Measurements from ENCODE around the gene DIRAS3. TPM values are rescaled to one million over a fixed set of nuclear protein-coding genes. Genes with fewer than 3 reads are reported as not detected.
"Not testable (repeated sequence)": the region's sequence is repeated elsewhere in the genome, so short reads cannot be mapped to it uniquely, and the experiment has no call there.

The DIRAS3 gene, protein sequence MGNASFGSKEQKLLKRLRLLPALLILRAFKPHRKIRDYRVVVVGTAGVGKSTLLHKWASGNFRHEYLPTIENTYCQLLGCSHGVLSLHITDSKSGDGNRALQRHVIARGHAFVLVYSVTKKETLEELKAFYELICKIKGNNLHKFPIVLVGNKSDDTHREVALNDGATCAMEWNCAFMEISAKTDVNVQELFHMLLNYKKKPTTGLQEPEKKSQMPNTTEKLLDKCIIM
- 1 to 10 TPM; 1.6 to 4.1 TPM for total RNA-seq
- long read RNA-seq, donor 1, transcript DIRAS3-202 (2 exons, 1,481 nt) = major isoform, 5 of 5 reads
- long read RNA-seq, donor 1, partial matches to known transcripts = 0 of 5 reads
- long read RNA-seq, donor 1, other reads (novel, unspliced or antisense) = 0 of 5 reads
- long read RNA-seq, donor 2, transcript DIRAS3-202 (2 exons, 1,481 nt) = major isoform, 7 of 8 reads
- long read RNA-seq, donor 2, partial matches to known transcripts = 1 of 8 reads
- long read RNA-seq, donor 2, other reads (novel, unspliced or antisense) = 0 of 8 reads

DNA sequence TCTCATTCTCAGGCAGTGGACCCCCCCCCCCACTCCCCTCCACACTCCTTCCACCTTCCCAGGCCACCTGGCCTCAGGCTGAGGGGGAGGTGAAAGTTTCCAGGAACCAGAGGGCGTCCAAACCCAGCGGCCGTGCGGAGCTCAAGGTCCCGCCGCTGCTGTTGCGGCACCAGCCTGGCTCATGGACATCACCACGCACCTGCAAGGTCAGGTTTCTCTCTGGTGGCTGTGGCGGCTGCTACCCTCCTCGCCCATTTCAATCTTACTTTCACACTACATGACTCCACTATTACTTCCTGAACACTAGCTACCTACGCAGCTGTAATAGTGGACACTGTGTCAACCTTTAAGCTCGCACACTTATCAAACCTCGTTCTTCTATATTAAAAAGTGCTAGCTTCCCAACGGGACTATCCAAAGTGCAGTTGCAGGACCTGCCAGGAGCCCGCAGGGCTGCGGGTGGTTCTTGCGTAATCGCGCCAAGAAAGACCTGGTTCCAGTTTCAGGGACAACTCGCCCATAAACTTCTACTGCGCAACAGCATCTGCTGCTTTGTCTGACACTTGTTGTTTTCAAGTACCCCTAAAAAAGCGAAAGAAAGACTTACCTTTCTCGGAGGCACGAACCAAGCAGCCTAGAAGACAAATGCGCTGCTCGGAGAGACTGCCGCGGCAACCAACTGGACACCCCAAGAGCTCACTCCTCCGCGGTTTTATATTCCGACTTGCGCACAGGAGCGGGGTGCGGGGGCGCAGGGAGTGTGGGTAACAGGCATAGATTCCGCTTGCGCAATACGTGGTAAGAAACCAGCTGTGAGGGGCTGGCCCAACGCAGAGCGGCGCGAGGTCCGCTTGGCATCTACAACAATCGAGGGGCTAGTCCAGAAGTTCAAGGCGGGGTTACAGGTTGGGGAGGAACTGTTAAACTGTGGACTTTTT lies at the start of gene DIRAS3:
DIRAS3 (minus strand) TSS at position 687 of the 938 bp plus-strand sequence. CDS start 3,330 bp downstream, outside the sequence.
- intact Hi-C loops (cut with DNase I) = no loop called here

DNA sequence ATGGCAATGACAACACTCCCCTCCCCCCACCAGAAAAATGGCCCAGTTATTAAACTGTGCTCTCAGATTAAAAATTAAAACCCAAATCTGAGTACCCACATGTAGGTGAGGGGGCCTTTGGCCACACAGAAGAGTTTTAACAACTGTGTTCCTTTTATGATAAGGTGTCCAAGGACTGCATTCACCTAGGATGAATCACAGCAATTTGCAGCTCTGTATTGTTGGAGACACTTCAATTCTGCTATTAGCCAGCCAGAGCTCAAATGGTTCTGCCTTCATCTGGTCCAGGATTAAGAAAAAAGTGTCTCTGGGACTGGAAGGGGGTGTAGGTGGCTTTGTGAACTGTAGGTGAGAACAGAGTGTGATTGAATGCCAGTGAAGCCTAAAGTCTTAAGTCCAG lies 43.3 kb upstream of the DIRAS3 start:
- DNase-seq (ENCODE audit: low spot score) = no peak
- intact Hi-C loops (cut with DNase I) = no loop called here

More for the DNA sequence above, at the start of gene DIRAS3:
- DNase-seq (ENCODE audit: low spot score) = no peak

DNA sequence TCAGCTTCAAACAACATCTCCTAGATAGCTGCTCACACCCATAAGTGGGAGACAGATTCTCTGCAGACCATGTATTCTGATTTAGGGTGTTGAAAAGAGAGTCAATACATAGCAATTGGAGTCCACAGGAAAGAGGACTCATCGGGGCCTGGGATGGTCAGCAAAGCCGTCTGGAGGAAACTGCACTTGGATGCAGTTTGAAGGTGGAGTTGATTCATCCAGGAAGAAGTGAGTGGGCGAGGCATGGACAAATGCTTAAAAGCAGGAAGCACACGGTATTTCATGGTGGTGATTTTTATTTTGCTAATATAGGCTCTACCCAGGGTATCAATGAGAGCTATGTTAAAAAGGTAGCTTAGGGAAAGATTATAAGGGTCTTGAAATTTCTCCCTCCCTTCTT lies 36.8 kb upstream of the DIRAS3 start:
- DNase-seq (ENCODE audit: low spot score) = no peak
- intact Hi-C loops (cut with DNase I) = loop anchor here in 1 of 2 donors (5.0 kb wide), 1 partner anchor 580 kb away; no protein-coding TSS in a partner anchor

DNA sequence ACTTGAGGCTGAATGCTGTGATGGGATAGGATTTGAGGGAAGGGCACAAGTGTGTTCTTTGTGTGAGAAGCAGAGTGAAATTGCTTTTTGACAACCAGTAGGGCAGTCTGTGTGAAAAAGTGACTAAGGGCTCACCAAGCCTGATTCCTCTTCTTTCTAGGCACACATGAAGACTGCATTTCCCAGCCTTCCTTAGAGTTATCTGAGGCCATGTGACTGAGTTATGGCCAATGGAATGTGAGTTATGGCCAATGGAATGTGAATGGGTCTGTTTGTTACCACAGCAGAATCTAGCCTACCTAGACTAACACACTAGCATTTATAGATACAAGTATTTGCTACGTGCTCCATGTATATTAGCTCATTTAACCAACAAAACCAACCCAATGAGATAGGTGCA lies 35.3 kb upstream of the DIRAS3 start:
- no peak for DNase-seq (ENCODE audit: low spot score)
- intact Hi-C loops (cut with DNase I) = loop anchor here in 1 of 2 donors (5.0 kb wide), 1 partner anchor 582 kb away; no protein-coding TSS in a partner anchor

DNA sequence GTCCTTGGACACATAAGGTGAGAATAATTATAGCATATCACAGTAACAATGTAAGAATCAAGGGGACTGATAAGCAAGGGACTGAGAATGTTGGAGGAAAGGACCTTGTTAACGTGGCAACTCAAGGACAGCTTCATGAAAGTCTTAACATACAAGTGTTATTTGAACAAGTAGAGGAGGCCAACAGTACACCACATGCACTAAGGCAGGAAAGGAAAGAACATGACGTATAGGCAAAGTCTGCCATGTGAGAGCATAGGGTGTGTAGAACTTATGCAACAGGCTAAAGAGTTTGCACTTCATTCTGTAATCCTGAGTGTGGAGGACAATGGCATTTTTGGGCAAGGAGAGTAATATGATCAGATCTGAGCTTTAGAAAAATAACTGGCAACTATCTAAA lies 33.3 kb upstream of the DIRAS3 start:
- intact Hi-C loops (cut with DNase I) = no loop called here
- no peak for DNase-seq (ENCODE audit: low spot score)

DNA sequence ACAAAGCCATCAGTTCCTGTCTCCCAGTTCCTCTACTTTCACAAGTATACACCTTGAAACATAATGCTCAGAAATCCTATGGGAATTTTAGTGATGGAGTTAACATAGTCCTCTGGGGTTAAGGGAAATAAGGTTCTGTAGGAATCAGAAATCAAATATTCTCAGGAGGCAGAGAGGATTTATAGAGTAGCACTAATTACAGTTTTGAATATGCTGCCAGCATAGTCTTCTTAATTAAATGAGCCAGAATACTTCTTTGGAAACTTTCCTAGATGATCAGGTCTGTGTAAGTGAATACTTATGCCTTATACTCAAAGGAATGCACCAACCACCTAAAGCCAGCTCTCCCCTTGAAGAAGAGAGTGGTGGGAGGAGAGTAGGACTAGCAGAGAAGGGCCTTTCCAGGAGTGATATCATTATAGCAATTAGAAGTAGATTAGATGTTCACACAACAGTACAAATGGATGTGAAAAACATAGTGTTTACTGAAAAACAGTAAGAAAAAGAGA lies 31.4 kb upstream of the DIRAS3 start:
- no peak for DNase-seq (ENCODE audit: low spot score)
- intact Hi-C loops (cut with DNase I) = no loop called here

DNA sequence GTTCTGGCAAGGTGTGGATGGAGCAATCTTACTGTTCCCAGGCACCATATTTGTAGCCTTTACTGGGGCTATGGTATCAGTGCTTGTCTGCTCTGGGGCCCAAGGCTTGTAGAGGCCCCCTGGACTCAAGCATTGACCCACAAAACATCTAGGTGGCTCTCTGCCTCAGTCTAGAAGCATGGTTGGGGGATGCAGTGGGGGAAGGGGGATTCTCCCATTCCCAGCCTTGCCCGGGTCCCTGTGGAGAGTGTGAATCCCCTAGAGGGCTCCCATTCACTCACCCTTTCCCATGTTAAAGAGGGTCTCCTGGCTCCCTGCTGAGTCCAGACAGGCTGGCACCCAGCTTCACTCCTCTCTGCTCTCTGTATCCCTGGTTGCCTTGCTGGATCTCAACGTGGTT lies 28.2 kb upstream of the DIRAS3 start:
- intact Hi-C loops (cut with DNase I) = no loop called here
- DNase-seq (ENCODE audit: low spot score) = no peak

DNA sequence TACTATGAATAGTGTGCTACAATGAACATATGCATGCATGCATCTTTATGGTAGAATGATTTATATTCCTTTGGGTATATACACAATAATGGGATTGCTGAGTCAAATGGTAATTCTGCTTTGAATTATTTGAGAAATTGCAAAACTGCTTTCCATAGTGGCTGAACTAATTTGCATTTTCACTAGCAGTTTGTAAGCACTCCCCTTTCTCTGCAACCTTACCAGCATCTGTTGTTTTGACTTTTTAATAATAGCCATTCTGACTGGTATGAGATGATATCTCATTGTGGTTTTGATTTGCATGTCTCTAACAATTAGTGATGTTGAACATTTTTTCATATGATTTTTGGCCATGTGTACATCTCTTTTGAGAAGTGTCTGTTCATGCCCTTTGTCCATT lies 24.0 kb upstream of the DIRAS3 start:
- DNase-seq (ENCODE audit: low spot score) = no peak
- intact Hi-C loops (cut with DNase I) = no loop called here

DNA sequence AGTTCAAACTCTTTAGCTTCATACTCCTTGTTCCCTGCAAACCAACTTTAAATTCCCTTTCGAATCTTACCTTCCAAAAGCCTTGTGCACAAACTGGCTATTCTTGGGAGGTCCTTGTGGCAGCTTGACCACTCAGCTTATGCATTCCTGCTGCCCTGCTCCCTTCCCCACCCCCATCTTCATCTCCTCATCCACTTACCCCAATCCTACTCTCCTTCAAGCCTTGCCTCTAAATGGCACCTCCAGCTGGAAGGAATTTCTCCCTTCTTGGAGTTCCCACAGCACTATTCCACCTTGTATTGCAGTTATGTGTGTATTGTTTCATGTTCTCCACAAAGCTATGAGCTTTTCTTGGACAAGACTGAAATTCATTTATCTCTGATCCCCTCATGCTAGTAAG lies 15.3 kb upstream of the DIRAS3 start:
- intact Hi-C loops (cut with DNase I) = loop anchor here in 1 of 2 donors (1.0 kb wide), 1 partner anchor 10 kb away; no protein-coding TSS in a partner anchor
- DNase-seq (ENCODE audit: low spot score) = no peak

DNA sequence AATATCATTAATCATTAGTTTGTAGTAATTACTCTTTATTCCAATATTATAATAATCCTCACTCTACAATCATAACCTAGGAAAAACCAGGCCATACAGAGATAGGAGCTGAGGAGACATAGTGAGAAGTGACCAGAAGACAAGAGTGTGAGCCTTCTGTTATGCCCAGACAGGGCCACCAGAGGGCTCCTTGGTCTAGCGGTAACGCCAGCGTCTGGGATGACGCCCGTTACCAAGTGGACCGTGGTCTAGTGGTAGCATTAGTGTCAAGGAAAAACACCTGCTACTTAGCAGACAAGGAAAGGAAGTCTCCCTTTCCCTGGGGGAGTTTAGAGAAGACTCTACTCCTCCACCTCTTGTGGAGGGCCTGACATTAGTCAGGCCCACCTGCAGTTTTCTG lies 7.6 kb upstream of the DIRAS3 start:
- DNase-seq (ENCODE audit: low spot score); intact Hi-C loops (cut with DNase I): not testable (repeated sequence)

DNA sequence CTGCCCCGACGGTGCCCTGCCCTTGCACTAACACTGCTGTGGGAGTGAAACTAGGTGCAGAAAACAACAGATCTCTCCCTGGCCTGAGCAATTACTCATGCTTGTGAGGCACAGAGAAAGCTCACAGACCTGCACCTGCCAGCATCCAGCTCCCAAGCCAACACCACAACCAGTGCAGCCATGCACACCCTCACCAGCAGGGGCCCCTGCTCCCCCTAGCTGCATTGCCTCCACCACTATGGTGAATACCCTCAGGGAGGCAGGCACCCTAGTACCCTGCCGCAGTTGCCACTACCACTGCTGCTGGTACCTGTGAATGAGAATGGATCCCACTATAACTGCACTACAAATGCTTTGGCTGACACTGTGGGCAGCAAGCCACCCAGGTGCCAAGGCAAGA lies 7.1 kb upstream of the DIRAS3 start:
- intact Hi-C loops (cut with DNase I) = no loop called here

DNA sequence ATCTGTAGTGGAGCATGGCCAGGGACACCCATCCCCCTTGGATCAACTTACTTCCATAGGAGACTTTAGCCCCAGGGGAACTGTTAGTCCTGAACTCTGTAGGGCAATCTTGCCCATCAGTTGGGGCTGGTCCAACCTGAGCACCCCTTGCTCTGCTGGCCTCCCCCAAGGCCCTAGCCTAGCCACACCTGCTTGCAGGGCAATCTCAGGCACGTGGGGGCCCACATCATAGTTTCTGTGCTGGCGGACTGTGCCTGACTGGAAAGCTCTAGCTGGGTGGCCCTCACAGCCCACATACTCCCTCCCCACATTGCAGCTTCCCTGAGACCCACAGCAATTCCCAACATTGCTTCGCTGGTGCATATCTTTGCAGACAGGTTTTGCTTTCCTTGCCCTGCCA lies 6.6 kb upstream of the DIRAS3 start:
- no peak for DNase-seq (ENCODE audit: low spot score)
- intact Hi-C loops (cut with DNase I) = no loop called here

More for the DNA sequence above, 7.1 kb upstream of the DIRAS3 start:
- DNase-seq (ENCODE audit: low spot score) = no peak

DNA sequence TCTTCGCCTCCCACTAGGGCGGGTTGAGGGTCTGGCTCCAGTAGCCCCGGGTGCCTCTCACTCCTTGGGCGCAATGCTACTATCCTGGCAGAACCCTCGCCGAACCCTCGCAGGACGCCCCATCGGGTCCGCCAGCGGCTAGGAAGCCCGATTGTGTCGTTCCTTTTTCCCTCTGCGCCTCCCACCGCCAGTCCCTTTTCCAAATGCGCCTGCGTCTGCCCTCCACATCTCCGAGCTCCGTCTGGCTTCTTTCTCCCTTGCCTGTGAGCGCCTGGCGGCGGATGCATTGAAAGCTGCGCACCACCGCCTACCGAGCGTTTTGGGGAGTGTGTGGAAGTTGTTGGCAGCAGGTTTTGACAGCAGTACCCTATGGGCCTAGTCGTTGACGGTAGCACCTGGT lies 1.0 kb upstream of the DIRAS3 start:
- intact Hi-C loops (cut with DNase I) = no loop called here
- DNase-seq (ENCODE audit: low spot score) = peak; percentile 84

DNA sequence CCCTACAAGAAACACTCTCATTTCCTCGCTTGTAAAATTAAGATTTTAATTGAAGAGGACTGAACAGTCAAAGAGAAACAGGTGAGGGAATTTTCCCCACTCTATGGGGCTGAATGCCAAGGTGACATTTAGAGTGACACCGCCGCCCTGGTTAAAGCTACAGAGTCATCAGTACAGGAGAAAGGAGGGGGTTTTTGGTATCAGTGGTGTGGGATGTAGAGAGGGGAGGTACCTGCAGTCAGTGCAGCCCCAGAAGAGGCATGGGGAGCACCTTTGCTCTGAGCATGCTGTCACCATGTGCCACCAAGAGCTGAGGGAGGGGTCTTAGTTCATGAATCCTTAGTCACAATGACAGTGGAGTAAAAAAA lies 2.8 kb downstream of the DIRAS3 start:
- intact Hi-C loops (cut with DNase I) = no loop called here
- no peak for DNase-seq (ENCODE audit: low spot score)

DNA sequence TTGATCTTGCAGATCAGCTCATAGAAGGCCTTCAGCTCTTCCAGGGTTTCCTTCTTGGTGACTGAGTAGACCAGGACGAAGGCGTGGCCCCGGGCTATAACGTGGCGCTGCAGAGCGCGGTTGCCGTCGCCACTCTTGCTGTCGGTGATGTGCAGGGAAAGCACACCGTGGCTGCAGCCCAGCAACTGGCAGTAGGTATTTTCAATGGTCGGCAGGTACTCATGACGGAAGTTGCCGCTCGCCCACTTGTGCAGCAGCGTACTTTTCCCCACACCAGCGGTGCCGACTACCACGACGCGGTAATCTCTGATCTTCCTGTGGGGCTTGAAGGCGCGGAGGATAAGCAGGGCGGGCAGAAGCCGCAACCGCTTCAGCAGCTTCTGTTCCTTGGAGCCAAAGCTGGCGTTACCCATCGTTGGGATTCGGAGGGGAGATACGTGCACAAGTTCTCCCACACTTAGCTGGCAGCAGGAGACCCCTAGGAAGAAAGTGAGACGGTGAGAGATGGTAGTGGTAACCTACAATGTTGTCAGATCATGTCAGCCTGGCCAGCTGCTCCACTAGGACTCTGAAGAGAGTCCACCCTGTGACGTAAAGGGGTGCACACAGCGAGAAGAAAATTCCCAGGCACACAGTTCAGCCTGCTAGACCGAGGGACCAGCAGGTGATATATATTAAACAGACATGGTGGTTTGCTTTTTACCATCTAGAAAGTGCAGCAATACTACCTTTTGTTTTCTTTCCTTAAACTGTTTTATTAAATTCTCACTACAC lies 3.4 kb downstream of the DIRAS3 start:
- intact Hi-C loops (cut with DNase I) = no loop called here
- DNase-seq (ENCODE audit: low spot score) = no peak

DNA sequence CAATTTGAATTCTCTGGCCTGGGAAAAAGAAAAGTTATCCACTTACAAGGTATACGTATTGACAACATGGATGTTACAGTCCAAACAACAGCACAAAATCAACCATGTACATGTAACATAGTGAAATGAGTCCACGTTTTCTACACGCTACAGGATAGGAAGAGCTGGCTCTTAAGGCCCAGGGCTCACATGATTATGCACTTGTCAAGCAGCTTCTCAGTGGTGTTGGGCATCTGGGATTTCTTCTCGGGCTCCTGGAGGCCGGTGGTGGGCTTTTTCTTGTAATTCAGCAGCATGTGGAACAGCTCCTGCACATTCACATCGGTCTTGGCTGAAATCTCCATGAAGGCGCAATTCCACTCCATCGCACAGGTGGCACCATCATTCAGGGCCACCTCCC lies 4.0 kb downstream of the DIRAS3 start:
- DNase-seq (ENCODE audit: low spot score) = no peak
- intact Hi-C loops (cut with DNase I) = no loop called here

DNA sequence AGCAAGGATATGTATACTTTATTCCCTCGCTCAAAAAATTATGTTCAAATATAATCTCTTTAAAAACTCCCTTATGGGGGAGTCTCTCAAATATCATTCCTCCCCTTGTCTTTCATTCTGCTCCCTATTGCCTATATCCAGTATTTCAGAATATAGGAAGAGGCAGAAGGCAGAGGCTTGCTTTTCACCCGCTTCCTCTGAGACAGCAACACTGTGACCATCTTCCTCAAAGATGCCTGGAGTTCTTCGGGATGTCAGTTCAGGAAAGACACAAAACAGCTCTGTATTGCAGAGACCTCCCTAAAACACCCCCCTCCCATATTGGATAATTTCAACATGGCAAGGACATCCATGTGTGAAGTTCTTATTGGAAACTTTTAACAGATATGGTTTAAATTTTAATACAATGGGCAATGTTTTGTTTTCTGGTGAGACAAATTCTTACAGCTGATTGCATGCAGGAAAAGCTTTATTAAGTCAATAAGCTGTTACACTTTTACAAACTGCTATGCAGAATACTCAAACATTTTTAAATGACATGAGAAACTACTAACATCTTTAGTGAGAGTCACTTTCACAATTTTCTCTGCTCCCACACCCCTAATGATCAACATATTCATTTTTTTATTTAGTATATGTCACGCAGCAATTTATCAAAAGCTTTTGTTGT lies 4.8 kb downstream of the DIRAS3 start:
- intact Hi-C loops (cut with DNase I) = no loop called here

DNA sequence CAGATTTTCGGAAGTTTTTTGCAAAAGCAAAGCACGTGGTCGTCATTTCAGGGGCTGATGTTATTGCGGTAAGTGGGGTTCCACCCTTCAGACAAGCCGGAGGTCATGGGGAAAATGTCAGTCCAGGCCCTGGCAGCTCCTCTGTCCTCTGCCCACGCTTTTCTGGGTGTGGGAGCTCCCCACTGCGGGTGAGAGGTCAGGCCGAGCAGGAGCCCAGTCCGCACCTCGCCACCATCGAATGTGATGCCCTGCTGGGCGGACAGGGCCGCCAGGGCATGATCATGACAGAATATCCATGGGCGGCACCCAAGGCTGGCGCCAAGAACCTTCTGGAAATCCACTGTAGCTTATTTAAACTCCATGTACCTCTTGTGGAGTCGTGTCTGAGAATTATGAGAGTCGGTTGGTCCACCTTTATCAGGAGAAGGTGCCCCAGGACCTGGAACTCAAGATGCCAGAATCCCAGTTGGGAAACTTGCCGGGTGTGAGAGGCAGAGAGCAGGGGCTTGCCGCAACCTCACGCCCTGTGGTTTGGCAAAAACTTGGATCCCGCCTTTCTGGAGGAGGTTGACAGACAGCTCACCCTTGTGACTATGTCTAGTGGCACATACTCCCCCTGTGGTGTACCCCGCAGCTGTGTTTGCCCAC lies 6.9 kb downstream of the DIRAS3 start:
- DNase-seq (ENCODE audit: low spot score) = no peak

More for the DNA sequence above, 4.8 kb downstream of the DIRAS3 start:
- no peak for DNase-seq (ENCODE audit: low spot score)

More for the DNA sequence above, 6.9 kb downstream of the DIRAS3 start:
- intact Hi-C loops (cut with DNase I) = no loop called here

All from posterior vena cava (tissue), 2 donors.